SK-N-MC (cell line): Measurements from ENCODE around the gene PCDH15.

Experiments
- EZH2 ChIP-seq: fragments of 200-600 bp; sonication (generic); IDR thresholded peaks from one replicate; pipeline ENCODE4 v1.6.1; 2017; ENCODE audit warnings: antibody characterized with exemption
- FOXP2 ChIP-seq: optimal IDR thresholded peaks from 2 replicates; pipeline ENCODE3; 2011; ENCODE audit warnings: mild to moderate bottlenecking, moderate library complexity; ENCODE audit not compliant: insufficient read depth; ENCODE audit errors: extremely low read length, control extremely low read depth
- POLR2AphosphoS5 ChIP-seq: IDR thresholded peaks from 2 replicates; pipeline ENCODE4 v1.6.1; 2012; ENCODE audit warnings: mild to moderate bottlenecking, low read depth, low read length, borderline replicate concordance

DNA sequence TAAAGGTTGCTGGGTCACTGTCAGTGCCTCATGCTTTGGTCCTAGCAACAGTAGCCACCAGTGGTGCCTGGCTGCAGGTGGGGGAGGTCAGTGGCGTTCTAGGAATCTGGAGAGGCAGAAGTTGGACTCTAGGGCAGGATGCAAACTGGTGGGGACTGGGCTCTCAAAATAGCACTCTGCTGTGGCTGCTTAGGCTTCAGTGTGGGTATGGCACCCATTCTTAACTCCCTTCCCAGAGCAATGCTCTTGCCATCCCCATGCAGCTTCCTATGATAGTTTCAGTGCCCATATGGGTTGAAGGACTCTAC, 330.8 kb downstream of the PCDH15 start:
- TF ChIP-seq EZH2 (no peak), FOXP2 (no peak), POLR2AphosphoS5 (no peak)
